ENCODE data around the gene PPOX. TPM values are rescaled to one million over a fixed set of nuclear protein-coding genes. Genes with fewer than 3 reads are reported as not detected.

PPOX gene
- total RNA-seq, 1 donor from 2014 or later = 28.3 TPM

GRCh38 chr1:161201836-161202712 lies 35.8 kb downstream of the PPOX start, which contains the start of gene NDUFS2:
Gene NDUFS2 (plus strand): TSS chr1:161202367. CDS start chr1:161202386, 19 bp downstream.
- DNase-seq (ENCODE audit: low read depth) = peak; percentile 97
- peaks cover under 1% of the 10 kb centered on the region for H3K36me3 ChIP-seq (ENCODE audit: control insufficient read depth, insufficient read depth, low read length)
- peaks cover 3% of the 10 kb centered on the region for H3K27me3 ChIP-seq (ENCODE audit: control insufficient read depth, insufficient read depth, low read length)
- TF ChIP-seq, protein P1, sequence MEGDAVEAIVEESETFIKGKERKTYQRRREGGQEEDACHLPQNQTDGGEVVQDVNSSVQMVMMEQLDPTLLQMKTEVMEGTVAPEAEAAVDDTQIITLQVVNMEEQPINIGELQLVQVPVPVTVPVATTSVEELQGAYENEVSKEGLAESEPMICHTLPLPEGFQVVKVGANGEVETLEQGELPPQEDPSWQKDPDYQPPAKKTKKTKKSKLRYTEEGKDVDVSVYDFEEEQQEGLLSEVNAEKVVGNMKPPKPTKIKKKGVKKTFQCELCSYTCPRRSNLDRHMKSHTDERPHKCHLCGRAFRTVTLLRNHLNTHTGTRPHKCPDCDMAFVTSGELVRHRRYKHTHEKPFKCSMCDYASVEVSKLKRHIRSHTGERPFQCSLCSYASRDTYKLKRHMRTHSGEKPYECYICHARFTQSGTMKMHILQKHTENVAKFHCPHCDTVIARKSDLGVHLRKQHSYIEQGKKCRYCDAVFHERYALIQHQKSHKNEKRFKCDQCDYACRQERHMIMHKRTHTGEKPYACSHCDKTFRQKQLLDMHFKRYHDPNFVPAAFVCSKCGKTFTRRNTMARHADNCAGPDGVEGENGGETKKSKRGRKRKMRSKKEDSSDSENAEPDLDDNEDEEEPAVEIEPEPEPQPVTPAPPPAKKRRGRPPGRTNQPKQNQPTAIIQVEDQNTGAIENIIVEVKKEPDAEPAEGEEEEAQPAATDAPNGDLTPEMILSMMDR (IDR thresholded peaks at IDR 0.05; ENCODE audit: insufficient read depth, low read length, poor library complexity, severe bottlenecking) = peak; percentile 45
- peak within 1 kb of the TSS; percentile 93 for H3K4me3 ChIP-seq (ENCODE audit: low read depth, low read length)

DNA sequence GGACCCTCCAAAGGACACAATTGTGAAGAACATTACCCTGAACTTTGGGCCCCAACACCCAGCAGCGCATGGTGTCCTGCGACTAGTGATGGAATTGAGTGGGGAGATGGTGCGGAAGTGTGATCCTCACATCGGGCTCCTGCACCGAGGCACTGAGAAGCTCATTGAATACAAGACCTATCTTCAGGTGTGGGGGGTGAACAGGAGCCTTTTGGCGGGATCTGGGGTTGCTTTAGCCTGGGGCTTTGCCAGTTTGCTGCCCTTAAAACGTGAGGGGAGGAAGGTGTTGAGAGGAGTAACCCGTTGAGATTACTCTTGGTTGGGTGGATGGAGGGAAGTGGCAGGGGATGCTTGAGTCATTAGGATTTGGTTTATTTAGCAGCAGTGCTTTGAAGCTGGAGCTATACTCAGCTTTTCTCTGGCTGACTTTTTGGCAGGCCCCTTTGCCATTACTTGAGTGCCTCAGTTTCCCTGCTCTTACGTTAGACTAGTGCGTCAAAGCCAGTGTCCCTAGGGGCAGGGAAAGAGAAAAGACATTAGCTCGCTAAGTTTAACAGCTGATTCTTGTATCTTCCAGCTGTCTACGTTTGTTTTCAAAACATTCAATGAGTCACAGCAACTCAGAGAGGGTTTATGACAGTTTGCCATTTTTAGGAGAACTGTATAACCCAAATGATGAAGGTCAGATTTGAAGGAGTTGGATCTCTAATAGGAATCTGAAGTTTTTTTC lies 40.4 kb downstream of the PPOX start:
- H3K27me3 ChIP-seq (ENCODE audit: control insufficient read depth, insufficient read depth, low read length) = no peaks in the 10 kb centered on the region
- no peak overlapping the region for H3K4me3 ChIP-seq (ENCODE audit: low read depth, low read length)
- H3K36me3 ChIP-seq (ENCODE audit: control insufficient read depth, insufficient read depth, low read length) = peaks cover 4% of the 10 kb centered on the region
- DNase-seq (ENCODE audit: low read depth) = no peak
- TF ChIP-seq, protein P1 (IDR thresholded peaks at IDR 0.05; ENCODE audit: insufficient read depth, low read length, poor library complexity, severe bottlenecking) = no peak

GRCh38 chr1:161207173-161207572 lies 40.9 kb downstream of the PPOX start:
- peaks cover 4% of the 10 kb centered on the region for H3K36me3 ChIP-seq (ENCODE audit: control insufficient read depth, insufficient read depth, low read length)
- no peaks in the 10 kb centered on the region for H3K27me3 ChIP-seq (ENCODE audit: control insufficient read depth, insufficient read depth, low read length)
- DNase-seq (ENCODE audit: low read depth) = no peak
- TF ChIP-seq, protein P1 (IDR thresholded peaks at IDR 0.05; ENCODE audit: insufficient read depth, low read length, poor library complexity, severe bottlenecking) = no peak
- no peak overlapping the region for H3K4me3 ChIP-seq (ENCODE audit: low read depth, low read length)

DNA sequence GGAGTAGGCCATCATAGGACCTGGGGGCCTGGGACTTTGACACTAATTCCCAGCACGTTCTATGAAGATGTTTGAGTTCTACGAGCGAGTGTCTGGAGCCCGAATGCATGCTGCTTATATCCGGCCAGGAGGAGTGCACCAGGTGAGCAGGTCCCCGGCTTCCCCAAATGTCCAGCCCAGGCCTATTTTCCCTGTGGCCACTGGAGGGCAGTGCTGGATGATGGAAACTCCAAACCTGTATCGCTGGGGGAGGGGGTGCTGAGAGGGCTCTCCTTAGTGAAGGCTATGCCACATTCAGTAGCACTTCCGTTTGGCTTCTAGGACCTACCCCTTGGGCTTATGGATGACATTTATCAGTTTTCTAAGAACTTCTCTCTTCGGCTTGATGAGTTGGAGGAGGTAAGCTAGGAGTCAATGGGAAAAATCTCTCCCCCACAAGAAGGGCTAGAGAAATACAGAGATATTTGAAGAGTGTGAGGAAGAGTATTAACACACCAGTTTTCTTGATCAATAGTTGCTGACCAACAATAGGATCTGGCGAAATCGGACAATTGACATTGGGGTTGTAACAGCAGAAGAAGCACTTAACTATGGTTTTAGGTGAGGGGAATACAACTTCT lies 43.7 kb downstream of the PPOX start:
- H3K36me3 ChIP-seq (ENCODE audit: control insufficient read depth, insufficient read depth, low read length) = peaks cover 4% of the 10 kb centered on the region
- TF ChIP-seq, protein P1 (IDR thresholded peaks at IDR 0.05; ENCODE audit: insufficient read depth, low read length, poor library complexity, severe bottlenecking) = peak; percentile 95

DNA sequence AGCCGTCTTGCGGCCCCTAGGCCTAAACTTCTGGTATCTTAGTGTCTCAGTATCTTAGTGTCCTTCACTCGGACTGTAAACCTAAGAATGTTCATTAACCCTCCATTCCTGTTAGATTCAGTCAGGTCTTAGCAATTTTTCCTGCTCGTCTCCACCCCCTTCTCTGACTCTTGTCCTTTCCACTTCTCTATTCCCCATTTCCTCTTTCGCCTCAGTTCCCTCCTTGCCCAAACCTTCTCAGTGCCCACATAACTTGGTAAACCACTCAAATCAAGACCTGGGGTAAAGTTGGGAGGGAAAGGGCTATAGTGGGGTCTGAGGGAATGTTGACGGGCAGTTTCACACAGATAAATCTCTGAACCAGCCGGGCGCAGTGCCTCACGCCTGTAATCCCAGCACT lies 48.1 kb downstream of the PPOX start:
- Histone ChIP-seq H3K27me3 (ENCODE audit: control insufficient read depth, insufficient read depth, low read length) (no peaks in the 10 kb centered on the region), H3K4me3 (ENCODE audit: low read depth, low read length) (no peak overlapping the region), H3K36me3 (ENCODE audit: control insufficient read depth, insufficient read depth, low read length) (peaks cover 1% of the 10 kb centered on the region)
- TF ChIP-seq, protein P1 (IDR thresholded peaks at IDR 0.05; ENCODE audit: insufficient read depth, low read length, poor library complexity, severe bottlenecking) = no peak
- DNase-seq (ENCODE audit: low read depth) = no peak

More for the DNA sequence above, 43.7 kb downstream of the PPOX start:
- Histone ChIP-seq H3K27me3 (ENCODE audit: control insufficient read depth, insufficient read depth, low read length) (no peaks in the 10 kb centered on the region), H3K4me3 (ENCODE audit: low read depth, low read length) (no peak overlapping the region)
- no peak for DNase-seq (ENCODE audit: low read depth)
